Measurements from ENCODE around the gene NAXD.

DNA sequence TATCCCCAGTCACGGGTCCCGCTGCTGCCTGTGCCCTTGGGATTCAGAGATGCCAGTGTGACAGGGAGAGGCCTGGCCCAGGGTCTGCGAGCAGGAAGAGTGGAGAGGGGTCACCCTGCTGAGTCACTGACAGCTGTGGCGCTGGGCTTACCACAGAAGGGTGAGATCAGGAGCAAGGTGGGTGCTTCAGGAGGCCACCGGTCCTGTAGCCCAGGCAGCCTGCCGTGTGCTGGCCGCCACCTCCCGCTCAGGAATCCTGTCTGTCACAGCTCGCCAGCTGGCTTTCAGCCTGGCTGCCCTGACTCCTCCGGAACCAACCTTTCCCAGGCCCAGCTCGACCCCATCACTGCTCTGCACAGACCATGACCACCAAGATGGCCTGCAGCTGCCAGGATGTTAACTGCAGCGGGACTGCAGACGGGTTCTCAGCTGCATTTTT is 25.3 kb downstream of the NAXD start:
- TF ChIP-seq CTCF (IDR thresholded peaks at IDR 0.05) (no peak), POLR2A (IDR thresholded peaks at IDR 0.05) (no peak)

All from body of pancreas (tissue), 4 donors.